Panc1 (cell line): ENCODE data around the gene SERGEF. TPM values are rescaled to one million over a fixed set of nuclear protein-coding genes. Genes with fewer than 3 reads are reported as not detected.
A peak's percentile ranks its signal among the peaks of the same experiment; 100 is the strongest.

ENCODE experiments used
- ATAC-seq: fragments of 200-7000 bp; cut with Tn5 transposase; 2 replicates; pipeline ENCODE4 v1.9.1; 2020; ENCODE audit warnings: mild to moderate bottlenecking, moderate library complexity
- BruUV-seq: library from RNA; stranded (reverse); fragments of 400-500 nt; replicated peaks from 2 replicates; lab custom pipeline; 2021; lab: Mats Ljungman, UMichigan
- CTCF ChIA-PET: fragments of 300-600 bp; sonication (Branson Sonifier 250); formaldehyde crosslinking; loops from one replicate; lab custom pipeline; 2022; ENCODE audit warnings: antibody characterized with exemption; lab: Charles Lee
- POLR2A ChIA-PET: fragments of 300-600 bp; sonication (Branson Sonifier 250); formaldehyde crosslinking; loops from one replicate; lab custom pipeline; 2022; ENCODE audit warnings: antibody characterized with exemption; lab: Charles Lee
- DNase-seq: peaks from one replicate; pipeline ENCODE4 v3.0.0-alpha.2; 2010; ENCODE audit warnings: low read depth, low spot score
- H3K27ac ChIP-seq: 2 replicates; pipeline ENCODE4 v1.5.1; 2011; ENCODE audit warnings: mild to moderate bottlenecking, low read length, inconsistent platforms
- H3K27me3 ChIP-seq: fragments of 200-500 bp; sonication (Bioruptor generic); 2 replicates; pipeline ENCODE4 v1.6.0; 2014; ENCODE audit warnings: low read length, inconsistent platforms; ENCODE audit not compliant: control insufficient read depth, insufficient read depth
- H3K36me3 ChIP-seq: fragments of 200-500 bp; sonication (Bioruptor generic); 2 replicates; pipeline ENCODE4 v1.5.1; 2014; ENCODE audit warnings: inconsistent platforms, mild to moderate bottlenecking, low read length, moderate library complexity; ENCODE audit not compliant: control insufficient read depth, insufficient read depth
- H3K4me1 ChIP-seq: 2 replicates; pipeline ENCODE4 v1.5.1; 2011; ENCODE audit warnings: inconsistent platforms, mild to moderate bottlenecking, low read length, moderate library complexity; ENCODE audit not compliant: control insufficient read depth, insufficient read depth
- H3K4me3 ChIP-seq, 2 experiments: 2 replicates each; pipeline ENCODE4 v1.5.1; 2011 to 2012; ENCODE audit warnings: low read depth in 2 of 2, low read length in 2 of 2, mild to moderate bottlenecking in 2 of 2, inconsistent platforms in 1 of 2, moderate library complexity in 1 of 2
- H3K9me3 ChIP-seq: fragments of 200-500 bp; sonication (Bioruptor generic); 2 replicates; pipeline ENCODE4 v1.5.1; 2014; ENCODE audit warnings: low read depth, mild to moderate bottlenecking, inconsistent platforms, low read length, moderate library complexity; ENCODE audit not compliant: control insufficient read depth, insufficient read depth
- POLR2AphosphoS5 ChIP-seq: IDR thresholded peaks from 2 replicates; pipeline ENCODE4 v1.6.1; 2012; ENCODE audit warnings: mild to moderate bottlenecking, low read depth, low read length, moderate library complexity
- SIN3A ChIP-seq: IDR thresholded peaks from 2 replicates; pipeline ENCODE4 v1.6.1; 2012; ENCODE audit warnings: low read depth, mild to moderate bottlenecking, low read length, moderate library complexity, borderline replicate concordance; ENCODE audit not compliant: insufficient read depth
- TCF7L2 ChIP-seq: IDR thresholded peaks from 2 replicates; pipeline ENCODE4 v1.6.1; 2011; ENCODE audit warnings: mild to moderate bottlenecking, low read depth, low read length, inconsistent platforms
- in situ Hi-C: cut with HindIII; loops from 2 replicates; pipeline ENCODE4 v1.10.0; 2016; ENCODE audit warnings: low sequenced_read_pairs, low pct_unique_long_range_greater_than_20kb
- intact Hi-C: fragments of 100-400 bp; cut with micrococcal nuclease; formaldehyde crosslinking; loops from one replicate; pipeline ENCODE4 v1.10.0; 2022; ENCODE audit not compliant: unreplicated experiment
- total RNA-seq: library from RNA; stranded (reverse); gene quantifications from one replicate; pipeline ENCODE4 v1.2.1, GENCODE V29; 2021; ENCODE audit not compliant: unreplicated experiment
- TF ChIP-seq, protein P1 (sequence below): fragments of 450-650 bp; IDR thresholded peaks from 2 replicates; pipeline ENCODE4 v1.5.1; 2017; ENCODE audit warnings: mild to moderate bottlenecking
- TF ChIP-seq, protein P2 (sequence below), 2 experiments: IDR thresholded peaks; 2 replicates each; pipeline ENCODE4 v1.6.1; 2011 to 2012; ENCODE audit warnings: low read depth in 2 of 2, control low read depth in 1 of 2, low read length in 1 of 2, mild to moderate bottlenecking in 1 of 2, moderate library complexity in 1 of 2; ENCODE audit not compliant: insufficient read depth in 1 of 2

SERGEF gene
- total RNA-seq, 1 experiment from 2014 or later: 35.5 TPM

DNA sequence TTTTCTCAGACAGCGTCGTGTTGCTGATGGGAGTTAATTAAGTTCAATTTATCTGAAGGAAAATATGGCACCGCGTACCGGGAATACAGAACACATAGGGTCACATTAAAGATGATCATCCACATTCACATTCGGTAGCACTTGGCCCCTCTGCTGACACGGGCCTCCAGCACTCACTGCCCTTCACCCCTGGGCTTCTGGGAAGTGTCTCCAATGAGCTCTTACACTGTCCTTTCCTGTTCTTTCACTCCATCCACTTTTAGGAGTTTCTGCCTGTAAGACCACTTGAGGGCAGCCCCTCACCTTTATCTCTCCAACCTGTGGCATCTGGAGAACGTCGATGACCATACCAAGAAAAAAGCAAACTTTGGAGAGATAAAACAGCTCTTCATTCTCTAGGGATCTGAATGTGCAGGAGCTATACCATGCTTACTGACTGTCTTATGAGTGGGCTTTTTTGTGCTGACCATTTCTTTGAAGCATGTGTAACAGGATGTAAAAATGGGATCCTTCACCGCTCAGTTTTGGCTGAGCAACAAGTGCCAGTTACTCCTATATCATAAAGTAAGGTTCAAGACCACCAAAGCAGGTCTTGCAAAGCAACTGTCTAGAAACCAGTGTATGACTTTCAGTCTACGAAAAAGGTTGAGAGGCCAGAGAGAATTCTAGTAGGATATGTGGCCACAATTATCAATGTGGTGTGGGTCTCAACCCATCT lies 1.1 kb upstream of the SERGEF start:
- H3K27me3 ChIP-seq: peaks cover 9% of the 10 kb centered on the region; the same call in 1 of the 2 replicates
- peaks cover 9% of the 10 kb centered on the region; the same call in 1 of the 2 replicates for H3K4me1 ChIP-seq
- no TSS peak for BruUV-seq
- H3K9me3 ChIP-seq: no peaks in the 10 kb centered on the region
- POLR2A ChIA-PET: interaction anchor here (1.3 kb wide), 1 partner anchor 11 kb away, joined by 4 read pairs; no protein-coding TSS in a partner anchor
- peak overlapping the region; percentile 88 to 96 for H3K4me3 ChIP-seq
- peak overlapping the region; percentile 77 for H3K27ac ChIP-seq
- intact Hi-C loops (loop anchor here (5.0 kb wide), 1 partner anchor 88 kb away; no protein-coding TSS in a partner anchor), in situ Hi-C loops (no loop called here)
- ATAC-seq: no peak
- CTCF ChIA-PET: no interaction called here
- no peak for DNase-seq
- TF ChIP-seq SIN3A (no peak), TCF7L2 (no peak)
- TF ChIP-seq, protein P1, sequence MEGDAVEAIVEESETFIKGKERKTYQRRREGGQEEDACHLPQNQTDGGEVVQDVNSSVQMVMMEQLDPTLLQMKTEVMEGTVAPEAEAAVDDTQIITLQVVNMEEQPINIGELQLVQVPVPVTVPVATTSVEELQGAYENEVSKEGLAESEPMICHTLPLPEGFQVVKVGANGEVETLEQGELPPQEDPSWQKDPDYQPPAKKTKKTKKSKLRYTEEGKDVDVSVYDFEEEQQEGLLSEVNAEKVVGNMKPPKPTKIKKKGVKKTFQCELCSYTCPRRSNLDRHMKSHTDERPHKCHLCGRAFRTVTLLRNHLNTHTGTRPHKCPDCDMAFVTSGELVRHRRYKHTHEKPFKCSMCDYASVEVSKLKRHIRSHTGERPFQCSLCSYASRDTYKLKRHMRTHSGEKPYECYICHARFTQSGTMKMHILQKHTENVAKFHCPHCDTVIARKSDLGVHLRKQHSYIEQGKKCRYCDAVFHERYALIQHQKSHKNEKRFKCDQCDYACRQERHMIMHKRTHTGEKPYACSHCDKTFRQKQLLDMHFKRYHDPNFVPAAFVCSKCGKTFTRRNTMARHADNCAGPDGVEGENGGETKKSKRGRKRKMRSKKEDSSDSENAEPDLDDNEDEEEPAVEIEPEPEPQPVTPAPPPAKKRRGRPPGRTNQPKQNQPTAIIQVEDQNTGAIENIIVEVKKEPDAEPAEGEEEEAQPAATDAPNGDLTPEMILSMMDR: no peak
- no peaks in the 10 kb centered on the region for H3K36me3 ChIP-seq

DNA sequence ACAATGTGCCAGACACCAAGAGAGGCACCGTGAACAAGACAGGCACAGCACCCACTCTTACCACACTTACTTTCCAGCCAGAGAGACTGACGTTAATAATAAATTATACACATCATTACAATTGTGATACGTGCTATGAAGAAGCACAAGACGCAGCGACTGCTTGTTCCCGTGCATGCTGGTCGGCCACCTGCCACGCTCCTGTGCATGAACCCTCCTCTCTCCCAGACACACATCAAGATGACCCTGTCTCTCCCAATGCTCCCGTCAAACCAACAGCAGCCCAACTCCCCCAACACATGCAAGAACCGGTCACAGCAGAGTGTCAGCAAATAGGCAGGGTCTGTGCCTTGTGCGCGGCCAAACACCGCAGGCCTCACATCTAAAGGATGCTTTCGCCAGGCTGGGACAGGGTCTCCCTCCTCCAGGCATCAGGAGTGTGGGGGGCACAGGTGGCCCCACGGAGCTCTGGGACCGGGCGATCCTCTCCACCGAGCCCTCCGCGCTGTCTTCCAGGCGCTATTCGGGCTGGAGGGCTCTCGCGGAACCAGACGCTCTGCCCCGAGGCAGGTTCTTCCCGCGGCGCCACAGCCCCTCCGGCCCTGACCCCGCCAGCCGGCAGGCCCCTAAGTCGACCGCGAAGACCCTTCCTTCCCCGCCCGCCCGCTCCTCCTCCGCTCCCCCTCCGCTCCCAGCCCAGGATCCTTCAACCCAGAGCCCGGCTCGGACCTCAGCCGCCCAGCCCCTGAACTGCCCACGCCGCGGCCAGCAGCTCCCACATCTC lies 533 bp downstream of the SERGEF start:
- Histone ChIP-seq H3K4me1 (peaks cover 9% of the 10 kb centered on the region; the same call in 1 of the 2 replicates), H3K4me3 (peak overlapping the region; percentile 88 to 96), H3K27me3 (peaks cover 7% of the 10 kb centered on the region; the same call in 1 of the 2 replicates), H3K9me3 (no peaks in the 10 kb centered on the region), H3K36me3 (no peaks in the 10 kb centered on the region), H3K27ac (peak overlapping the region; percentile 66)
- DNase-seq (no peak), ATAC-seq (peak; percentile 29)
- intact Hi-C loops: loop anchor here (5.0 kb wide), 1 partner anchor 90 kb away; no protein-coding TSS in a partner anchor
- ChIA-PET CTCF (no interaction called here), POLR2A (interaction anchor here (1.3 kb wide), 1 partner anchor 13 kb away, joined by 4 read pairs; no protein-coding TSS in a partner anchor)
- in situ Hi-C loops: no loop called here
- TF ChIP-seq TCF7L2 (no peak), SIN3A (no peak), POLR2AphosphoS5 (no peak)
- TF ChIP-seq, protein P1: no peak
- TF ChIP-seq, protein P2, sequence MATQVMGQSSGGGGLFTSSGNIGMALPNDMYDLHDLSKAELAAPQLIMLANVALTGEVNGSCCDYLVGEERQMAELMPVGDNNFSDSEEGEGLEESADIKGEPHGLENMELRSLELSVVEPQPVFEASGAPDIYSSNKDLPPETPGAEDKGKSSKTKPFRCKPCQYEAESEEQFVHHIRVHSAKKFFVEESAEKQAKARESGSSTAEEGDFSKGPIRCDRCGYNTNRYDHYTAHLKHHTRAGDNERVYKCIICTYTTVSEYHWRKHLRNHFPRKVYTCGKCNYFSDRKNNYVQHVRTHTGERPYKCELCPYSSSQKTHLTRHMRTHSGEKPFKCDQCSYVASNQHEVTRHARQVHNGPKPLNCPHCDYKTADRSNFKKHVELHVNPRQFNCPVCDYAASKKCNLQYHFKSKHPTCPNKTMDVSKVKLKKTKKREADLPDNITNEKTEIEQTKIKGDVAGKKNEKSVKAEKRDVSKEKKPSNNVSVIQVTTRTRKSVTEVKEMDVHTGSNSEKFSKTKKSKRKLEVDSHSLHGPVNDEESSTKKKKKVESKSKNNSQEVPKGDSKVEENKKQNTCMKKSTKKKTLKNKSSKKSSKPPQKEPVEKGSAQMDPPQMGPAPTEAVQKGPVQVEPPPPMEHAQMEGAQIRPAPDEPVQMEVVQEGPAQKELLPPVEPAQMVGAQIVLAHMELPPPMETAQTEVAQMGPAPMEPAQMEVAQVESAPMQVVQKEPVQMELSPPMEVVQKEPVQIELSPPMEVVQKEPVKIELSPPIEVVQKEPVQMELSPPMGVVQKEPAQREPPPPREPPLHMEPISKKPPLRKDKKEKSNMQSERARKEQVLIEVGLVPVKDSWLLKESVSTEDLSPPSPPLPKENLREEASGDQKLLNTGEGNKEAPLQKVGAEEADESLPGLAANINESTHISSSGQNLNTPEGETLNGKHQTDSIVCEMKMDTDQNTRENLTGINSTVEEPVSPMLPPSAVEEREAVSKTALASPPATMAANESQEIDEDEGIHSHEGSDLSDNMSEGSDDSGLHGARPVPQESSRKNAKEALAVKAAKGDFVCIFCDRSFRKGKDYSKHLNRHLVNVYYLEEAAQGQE (IDR thresholded peaks at IDR 0.05; ENCODE audit: insufficient read depth in 1 of 2, low read depth in 2 of 2, low read length in 1 of 2): no peak
- BruUV-seq: no TSS peak
